Right atrium auricular region (tissue), 2 donors: Measurements from ENCODE around the gene RUFY1. TPM values are rescaled to one million over a fixed set of nuclear protein-coding genes. Genes with fewer than 3 reads are reported as not detected.

ENCODE experiments used
- DNase-seq: peaks from one replicate; pipeline ENCODE4 v3.0.0-alpha.2; 2019; ENCODE audit warnings: low spot score
- H3K27ac ChIP-seq, 2 donors: fragments of 200-600 bp; sonication (generic); 1 replicate in 1 of 2; 2 replicates in 1 of 2; pipeline ENCODE4 v1.5.1; 2016 to 2019
- H3K27me3 ChIP-seq, 2 donors: fragments of 200-600 bp; sonication (generic); one replicate each; pipeline versions ENCODE4 v1.5.1 to v1.6.0; 2017 to 2019
- H3K36me3 ChIP-seq: fragments of 200-600 bp; sonication (generic); one replicate; pipeline ENCODE4 v1.5.1; 2016
- H3K4me1 ChIP-seq, 2 donors: fragments of 200-600 bp; sonication (generic); one replicate each; pipeline versions ENCODE4 v1.5.1 to v1.6.0; 2017 to 2019
- H3K4me3 ChIP-seq, 2 donors: fragments of 200-600 bp; sonication (generic); 1 replicate in 1 of 2; 2 replicates in 1 of 2; pipeline ENCODE4 v1.5.1; 2017 to 2019; ENCODE audit warnings: mild to moderate bottlenecking in 1 of 2, moderate library complexity in 1 of 2
- H3K9me3 ChIP-seq, 2 donors: fragments of 200-600 bp; sonication (generic); one replicate each; pipeline ENCODE4 v1.5.1; 2019
- CTCF ChIP-seq, 2 donors: fragments of 200-600 bp; sonication (generic); IDR thresholded peaks; one replicate each; pipeline ENCODE4 v1.5.1; 2019; ENCODE audit warnings: antibody characterized with exemption in 2 of 2
- total RNA-seq, 2 donors: library from RNA; depleted of rRNA; stranded (reverse); fragments of >200 nt; gene quantifications; one replicate each; pipeline ENCODE4 v1.1.0, GENCODE V29; 2016

Gene RUFY1
- total RNA-seq, 2 donors from 2014 or later = 19.5 to 25.4 TPM

- Histone ChIP-seq H3K36me3 (peaks cover 73% of the 10 kb centered on the region), H3K4me1 (peaks cover 0 to 63% of the 10 kb centered on the region in 2 donors), H3K9me3 (no peaks in the 10 kb centered on the region), H3K27me3 (no peaks in the 10 kb centered on the region), H3K4me3 (peak overlapping the region; percentile 13 to 92), H3K27ac (no peak overlapping the region)
- TF ChIP-seq CTCF (IDR thresholded peaks at IDR 0.05) = no peak
- DNase-seq = no peak
Observed at GRCh38 chr5:179620293-179620692, 69.9 kb downstream of the RUFY1 start.

GRCh38 chr5:179620703-179621350 lies 70.5 kb downstream of the RUFY1 start:
- peaks cover 0 to 60% of the 10 kb centered on the region in 2 donors for H3K4me1 ChIP-seq
- peaks cover 68% of the 10 kb centered on the region for H3K36me3 ChIP-seq
- no peak overlapping the region for H3K27ac ChIP-seq
- H3K4me3 ChIP-seq = peak overlapping the region; percentile 92 to 100
- H3K27me3 ChIP-seq = no peaks in the 10 kb centered on the region
- DNase-seq = no peak
- no peaks in the 10 kb centered on the region for H3K9me3 ChIP-seq
- no peak for TF ChIP-seq CTCF (IDR thresholded peaks at IDR 0.05)

DNA sequence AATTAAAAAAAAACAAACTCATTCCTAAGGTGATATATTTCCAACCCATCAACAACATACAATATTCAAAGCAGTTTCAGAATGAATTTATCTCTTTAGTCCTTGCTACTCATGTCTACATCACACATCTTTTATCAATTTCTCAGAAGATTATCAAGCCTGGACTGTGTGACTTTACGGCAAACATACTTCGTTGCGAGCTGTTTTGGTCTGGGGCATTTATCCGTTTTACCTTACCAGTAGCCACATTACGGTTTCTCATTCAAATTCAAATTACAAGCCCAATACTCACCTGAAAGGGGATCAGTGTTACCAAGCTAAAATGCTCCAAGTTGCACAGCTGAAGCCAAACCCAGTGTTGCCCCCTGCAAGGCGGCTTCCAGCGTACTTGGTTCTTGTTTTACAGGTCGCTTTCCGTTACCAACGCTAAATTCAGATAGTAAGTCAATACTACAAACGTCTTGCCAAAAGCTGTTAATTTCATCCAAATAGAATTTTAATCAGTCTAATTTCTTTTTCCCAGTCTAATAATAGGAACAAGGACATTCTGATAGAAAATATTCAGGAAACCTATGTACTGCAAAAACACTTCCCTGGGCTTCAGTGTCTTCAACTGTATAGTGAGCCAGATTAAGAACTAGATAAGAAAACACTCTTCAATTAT lies 71.3 kb downstream of the RUFY1 start:
- H3K27ac ChIP-seq = peak overlapping the region; percentile 86 to 100
- no peaks in the 10 kb centered on the region for H3K9me3 ChIP-seq
- no peak for TF ChIP-seq CTCF (IDR thresholded peaks at IDR 0.05)
- H3K4me3 ChIP-seq = peak overlapping the region; percentile 92 to 100
- no peaks in the 10 kb centered on the region for H3K27me3 ChIP-seq
- H3K4me1 ChIP-seq = peaks cover 0 to 59% of the 10 kb centered on the region in 2 donors
- DNase-seq = no peak
- H3K36me3 ChIP-seq = peaks cover 59% of the 10 kb centered on the region

DNA sequence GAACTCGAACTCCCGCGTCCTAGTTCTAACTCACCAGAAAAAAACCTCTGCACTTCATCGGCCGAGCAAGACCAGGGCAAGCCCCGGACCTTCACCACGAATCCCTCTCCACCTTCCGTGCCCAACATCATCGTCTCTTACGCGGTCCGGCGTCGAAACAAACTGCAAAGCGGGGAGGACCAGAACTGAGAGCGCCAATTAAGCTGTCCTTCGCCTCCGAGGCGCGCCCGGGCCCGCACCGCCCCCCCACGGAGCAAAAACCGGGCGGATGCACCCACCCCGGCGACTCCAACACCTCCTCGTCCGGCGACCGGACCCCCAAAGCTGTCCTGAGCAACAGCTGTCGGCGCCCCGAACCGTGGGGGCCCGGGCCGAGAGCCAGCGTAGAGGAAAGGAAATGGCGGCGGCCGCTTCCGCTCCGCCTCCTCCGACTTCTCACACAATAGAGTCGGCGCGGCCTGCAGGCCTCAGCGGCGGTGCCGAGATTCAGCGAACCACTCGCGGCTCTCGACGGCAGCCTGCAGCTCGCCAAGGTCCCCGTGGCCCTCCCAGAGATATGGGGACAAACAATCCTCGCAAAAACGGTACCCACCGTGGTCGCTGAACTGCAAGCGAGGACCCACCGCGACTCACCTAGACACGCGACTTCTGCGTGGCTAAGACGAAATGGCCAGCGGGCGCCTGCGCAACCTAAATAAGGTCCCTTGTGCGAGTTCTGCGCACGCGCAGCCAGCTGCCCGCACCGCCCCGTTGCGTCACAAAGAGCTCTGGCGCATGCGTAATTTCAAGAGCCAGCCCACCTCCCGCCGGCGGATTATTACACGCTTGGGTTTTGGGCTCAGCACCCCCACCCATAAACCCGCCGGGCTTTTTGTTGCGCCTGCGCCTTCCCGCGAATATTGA lies 72.9 kb downstream of the RUFY1 start, which contains the start of gene HNRNPH1:
Gene HNRNPH1 (minus strand): TSS at position 669 of the 903 bp plus-strand sequence. CDS start 538 bp downstream, at position 131.
- peak; percentile 100 for DNase-seq
- Histone ChIP-seq H3K36me3 (peaks cover 43% of the 10 kb centered on the region), H3K27ac (peak within 1 kb of the TSS; percentile 100), H3K4me1 (peaks cover 0 to 50% of the 10 kb centered on the region in 2 donors), H3K27me3 (no peaks in the 10 kb centered on the region), H3K9me3 (no peaks in the 10 kb centered on the region), H3K4me3 (peak within 1 kb of the TSS; percentile 92 to 100)
- TF ChIP-seq CTCF (IDR thresholded peaks at IDR 0.05) = no peak

GRCh38 chr5:179623906-179624741 lies 73.8 kb downstream of the RUFY1 start:
- no peak for TF ChIP-seq CTCF (IDR thresholded peaks at IDR 0.05)
- H3K27me3 ChIP-seq = no peaks in the 10 kb centered on the region
- H3K27ac ChIP-seq = peak overlapping the region; percentile 100
- H3K4me1 ChIP-seq = peaks cover 0 to 41% of the 10 kb centered on the region in 2 donors
- peak overlapping the region; percentile 92 to 100 for H3K4me3 ChIP-seq
- DNase-seq = peak; percentile 70
- H3K36me3 ChIP-seq = peaks cover 35% of the 10 kb centered on the region
- H3K9me3 ChIP-seq = no peaks in the 10 kb centered on the region
